DMS153 treated with DMSO at 0.1 percent for 48 hours (cell line): ENCODE results near the gene TRIM10.

Experiments used
- DNase-seq: peaks from one replicate; lab custom pipeline; 2025; ENCODE audit not compliant: unreplicated experiment; lab: John Stamatoyannopoulos, UW

The TRIM10 gene

GRCh38 chr6:30160785-30161531 is at the start of gene TRIM10:
Gene TRIM10 (minus strand): TSS chr6:30161211. CDS start chr6:30160858, 353 bp downstream.
- DNase-seq: no peak

GRCh38 chr6:30207619-30208295 is 46.7 kb upstream of the TRIM10 start:
- DNase-seq: no peak

- DNase-seq: no peak
Observed at GRCh38 chr6:30206799-30207618, 46.0 kb upstream of the TRIM10 start.

- no peak for DNase-seq
Observed at GRCh38 chr6:30206152-30206551, 45.1 kb upstream of the TRIM10 start.

DNA sequence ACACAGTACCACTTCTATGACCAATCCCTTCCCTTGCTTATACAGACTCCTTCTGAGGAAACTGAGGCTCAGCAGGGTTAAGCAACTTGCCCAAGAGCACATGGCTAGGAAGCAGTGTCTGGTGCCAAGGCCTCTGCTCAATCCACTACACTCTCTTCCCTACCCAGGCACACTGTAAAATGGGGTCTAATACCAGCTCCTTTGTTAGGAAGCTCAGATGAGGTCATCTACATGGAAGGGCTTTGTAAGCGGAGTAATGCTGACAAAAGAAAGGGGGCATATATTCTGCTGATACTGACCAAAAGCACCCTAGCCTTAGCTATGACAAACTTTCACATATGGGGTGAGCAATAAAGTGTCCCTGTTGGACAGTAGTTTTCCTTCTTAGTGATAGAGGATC is 43.1 kb upstream of the TRIM10 start:
- DNase-seq: no peak

DNA sequence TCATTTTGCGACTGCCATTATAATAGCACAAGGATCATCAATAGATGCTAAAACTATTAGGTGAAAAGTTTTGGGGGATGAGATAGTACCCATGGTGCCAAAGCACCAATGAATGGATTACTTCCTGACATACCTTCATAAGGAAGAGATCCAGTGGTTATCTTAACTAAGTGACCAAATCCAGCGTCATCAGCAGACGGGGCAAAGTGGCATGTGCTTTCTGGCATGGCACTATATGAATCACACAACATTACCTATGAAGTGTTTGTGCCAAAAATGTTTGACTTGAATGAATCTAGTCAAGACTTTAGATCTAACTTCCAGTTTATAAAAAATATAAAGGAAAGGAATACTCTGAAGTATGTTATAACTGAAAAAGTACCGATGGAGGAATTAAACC is 41.4 kb upstream of the TRIM10 start:
- no peak for DNase-seq

- no peak for DNase-seq
Observed at GRCh38 chr6:30200551-30201281, 39.7 kb upstream of the TRIM10 start.

DNA sequence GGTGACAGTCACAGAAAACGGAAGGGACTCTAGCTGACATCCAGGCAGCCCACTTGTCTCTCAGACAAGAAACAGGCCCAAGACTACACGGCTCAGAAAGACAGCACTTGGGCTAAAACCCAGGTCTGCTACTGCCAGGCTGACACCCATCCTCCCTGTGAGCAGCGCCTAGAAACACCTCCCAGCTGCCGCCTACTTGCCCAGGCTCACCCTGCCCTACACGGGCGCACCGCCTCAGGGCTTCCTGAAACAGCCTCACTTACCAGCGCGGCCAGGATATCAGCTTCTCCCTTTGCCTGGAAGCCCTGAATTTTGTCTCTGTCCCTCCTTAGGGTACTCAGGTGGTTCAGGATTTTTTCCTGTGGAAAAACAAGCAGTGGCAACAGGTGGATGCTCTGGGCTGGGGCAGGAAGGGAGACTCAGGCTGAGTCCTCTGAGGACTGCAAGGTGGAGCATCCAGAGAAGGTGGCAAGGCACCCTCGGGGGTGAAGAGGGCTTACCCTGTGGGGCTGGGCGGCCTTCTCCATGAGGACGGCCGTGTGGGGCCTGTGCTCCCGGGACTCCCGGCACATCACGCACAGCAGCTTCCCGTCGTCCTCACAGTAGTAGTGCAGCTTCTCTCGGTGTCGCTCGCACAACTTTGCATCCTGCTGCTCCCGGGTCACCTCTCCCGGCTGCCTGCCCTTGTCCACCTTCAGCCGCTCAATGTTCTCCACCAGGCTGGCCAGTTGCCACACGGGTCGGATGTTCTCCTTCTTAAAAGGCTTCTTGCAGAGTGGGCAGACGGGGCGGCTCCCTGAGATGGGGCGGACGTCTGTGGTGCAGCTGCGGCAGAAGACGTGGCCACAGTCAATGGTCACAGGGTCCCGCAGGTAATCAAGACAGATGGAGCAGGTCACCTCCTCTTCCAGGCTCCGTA is 37.4 kb upstream of the TRIM10 start:
- DNase-seq: no peak

GRCh38 chr6:30196376-30196775 is 35.4 kb upstream of the TRIM10 start:
- no peak for DNase-seq

DNA sequence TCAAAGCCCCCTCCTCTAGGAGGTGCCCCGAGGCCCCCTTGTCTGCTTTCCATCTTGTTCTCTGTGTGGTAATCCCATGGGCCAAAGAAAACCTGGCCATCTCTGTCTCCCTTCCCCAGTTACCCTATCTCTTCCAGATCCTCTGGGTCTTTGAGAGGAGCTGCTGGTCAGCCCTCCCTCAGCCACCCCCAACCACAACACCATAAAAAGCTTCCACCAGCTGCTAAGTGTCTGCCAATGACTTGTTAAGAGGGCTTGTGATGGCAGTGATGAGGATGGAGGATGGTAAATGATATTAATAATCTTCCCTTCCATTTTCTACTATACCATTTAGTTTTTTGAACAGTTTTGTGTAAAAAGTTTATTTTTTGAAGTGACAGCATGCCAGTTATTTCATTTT is 34.9 kb upstream of the TRIM10 start:
- DNase-seq: no peak

DNA sequence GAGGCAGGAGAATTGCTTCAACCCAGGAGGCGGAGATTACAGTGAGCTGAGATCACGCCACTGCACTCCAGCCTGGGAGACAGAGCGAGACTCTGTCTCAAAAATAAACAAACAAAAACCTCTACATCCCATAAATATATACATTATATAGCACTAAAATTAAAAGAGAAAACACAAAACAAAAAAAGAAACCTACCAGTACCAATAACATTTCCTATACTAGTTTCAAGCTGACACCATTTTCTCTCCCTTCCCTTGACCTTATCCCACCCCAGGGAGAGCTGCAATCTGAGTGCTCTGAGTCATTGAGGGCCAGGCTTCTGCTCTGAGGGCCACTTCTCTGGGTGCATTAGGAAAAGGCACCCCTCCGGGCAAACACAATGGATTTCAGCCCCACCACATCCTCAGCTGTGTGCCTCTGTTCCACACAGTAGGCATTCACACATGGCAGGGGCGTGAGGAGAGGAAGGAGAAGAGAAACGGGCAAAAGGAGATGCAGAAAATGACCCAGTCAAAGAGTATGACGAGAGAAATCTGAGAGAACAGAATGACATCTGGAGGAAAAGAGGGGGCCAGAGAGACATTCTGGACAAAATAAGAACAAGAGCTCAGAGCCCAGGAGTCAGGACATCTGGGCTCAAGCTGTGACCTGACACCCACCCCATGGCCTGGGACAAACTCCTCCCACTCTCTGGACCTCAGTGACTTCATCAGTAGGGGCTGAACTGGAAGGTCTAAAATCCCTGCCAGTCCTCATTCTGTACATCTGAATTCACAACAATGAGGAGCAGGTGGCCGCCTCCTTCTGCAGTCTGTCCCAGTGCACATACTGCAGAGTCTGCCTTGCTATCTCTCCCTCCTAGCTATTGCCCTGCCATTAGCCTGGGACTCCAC is 34.0 kb upstream of the TRIM10 start:
- no peak for DNase-seq

DNA sequence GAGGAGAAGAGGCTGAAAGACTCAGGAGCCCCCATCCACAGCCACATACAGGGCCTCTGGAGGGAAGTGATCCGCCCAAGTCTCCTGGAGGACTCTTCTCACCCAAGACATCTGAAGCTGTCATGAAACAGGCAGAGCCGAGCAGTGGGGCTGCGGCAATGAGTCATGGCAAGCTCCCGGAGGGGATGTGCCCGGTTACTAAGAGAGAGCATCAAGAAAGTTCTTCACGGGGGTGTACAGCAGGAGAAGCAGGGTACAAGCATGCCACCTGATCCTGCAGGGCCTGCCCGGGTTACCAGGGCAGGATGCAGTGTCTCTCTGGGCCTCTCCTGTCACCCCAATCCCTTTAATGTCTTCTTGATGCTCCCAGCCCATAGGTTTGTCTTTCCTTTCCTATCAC is 31.1 kb upstream of the TRIM10 start:
- DNase-seq: no peak

DNA sequence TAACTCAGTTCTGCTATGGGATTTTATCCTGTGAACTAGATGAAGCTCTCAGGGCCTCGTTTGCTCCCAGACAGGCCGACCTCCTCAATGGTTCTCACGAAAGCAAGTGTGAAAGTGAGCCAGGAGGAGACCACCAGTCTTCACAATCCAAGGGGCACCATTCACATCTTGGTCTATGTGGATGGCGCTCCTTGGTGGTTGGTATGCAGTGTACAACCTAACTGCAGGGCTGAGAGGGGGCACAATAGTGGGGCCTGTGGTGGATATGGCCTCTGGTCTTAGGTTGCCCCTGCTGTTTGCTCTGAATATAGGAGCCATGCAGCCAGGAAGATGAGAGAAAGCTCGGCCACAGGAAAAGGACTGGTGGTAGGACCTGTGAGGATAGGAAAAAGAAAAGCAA is 27.5 kb upstream of the TRIM10 start:
- DNase-seq: no peak

DNA sequence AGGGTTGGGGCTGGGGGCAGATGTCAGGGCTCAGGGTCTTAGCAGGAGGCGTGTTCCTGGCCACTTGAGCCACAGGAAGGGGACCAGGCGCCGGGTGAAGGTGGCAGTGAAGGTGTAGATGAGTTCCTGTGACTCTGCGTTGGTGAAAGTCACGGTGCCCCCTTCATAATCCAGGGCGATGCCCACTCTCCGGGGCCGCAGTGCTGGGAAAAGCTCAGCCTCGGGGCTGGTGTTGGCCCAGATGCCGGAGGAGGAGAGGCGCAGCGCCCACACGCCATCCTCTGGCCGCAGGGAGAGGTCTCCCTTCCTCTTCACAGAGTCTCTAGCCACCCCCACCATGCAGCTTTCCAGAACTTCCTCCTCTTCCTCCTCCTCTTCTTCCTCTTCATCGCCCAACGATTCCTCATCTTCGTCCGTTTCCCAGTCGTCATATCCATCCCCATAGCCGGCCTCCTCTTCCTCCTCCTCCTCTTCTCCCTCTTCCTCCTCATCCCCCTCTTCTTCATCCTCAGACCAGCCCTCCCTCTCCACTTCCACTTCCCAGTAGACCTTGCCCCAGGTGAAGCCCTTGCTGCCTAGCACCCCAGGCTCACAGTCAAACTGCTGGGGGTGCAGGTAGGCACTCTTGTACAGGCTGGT is 25.0 kb upstream of the TRIM10 start:
- no peak for DNase-seq

GRCh38 chr6:30184417-30185031 is 23.5 kb upstream of the TRIM10 start:
- DNase-seq: no peak

GRCh38 chr6:30180145-30180544 is 19.1 kb upstream of the TRIM10 start:
- DNase-seq: no peak

DNA sequence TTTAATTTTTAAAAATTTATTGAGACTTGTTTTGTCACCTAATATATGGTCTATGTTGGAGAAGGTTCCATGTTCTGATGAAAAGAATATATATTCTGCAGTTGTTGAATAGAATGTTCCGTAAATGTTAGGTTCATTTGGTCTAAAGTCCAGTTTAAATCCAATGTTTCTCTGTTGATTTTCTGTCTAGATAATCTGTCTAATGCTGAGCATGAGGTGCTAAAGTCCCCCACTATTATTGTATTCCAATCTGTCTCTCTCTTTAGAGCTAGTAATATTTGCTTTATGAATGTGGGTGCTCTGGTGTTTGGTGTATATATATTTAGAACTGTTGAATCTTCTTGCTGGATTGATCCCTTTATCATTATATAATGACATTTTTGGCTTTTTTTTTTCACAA is 17.8 kb upstream of the TRIM10 start:
- no peak for DNase-seq

DNA sequence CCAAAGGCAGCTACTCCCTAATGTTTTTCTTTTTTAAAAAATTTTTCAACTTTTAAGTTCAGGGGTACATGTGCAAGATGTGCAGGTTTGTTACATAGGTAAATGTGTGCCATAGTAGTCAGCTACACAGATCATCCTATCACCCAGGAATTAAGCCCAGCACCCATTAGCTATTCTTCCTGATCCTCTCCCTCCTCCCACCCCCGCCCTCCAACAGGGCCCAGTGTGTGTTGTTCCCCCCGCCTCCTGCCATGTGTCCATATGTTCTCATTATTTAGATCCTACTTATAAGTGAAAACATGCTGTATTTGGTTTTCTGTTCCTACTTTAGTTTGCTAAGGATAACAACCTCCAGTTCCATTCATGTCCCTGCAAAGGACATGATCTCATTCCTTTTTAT is 14.8 kb upstream of the TRIM10 start:
- no peak for DNase-seq
